T-helper 17 cell (primary cell): ENCODE measurements around the gene TMEM250. TPM values are rescaled to one million over a fixed set of nuclear protein-coding genes. Genes with fewer than 3 reads are reported as not detected.

Experiments
- ATAC-seq: fragments of 150-1000 bp; cut with Tn5 transposase; 2 replicates; pipeline ENCODE4 v1.10.0; 2021; ENCODE audit warnings: mild to moderate bottlenecking, moderate library complexity
- DNase-seq, 3 donors: peaks; one replicate each; pipeline versions ENCODE4 v3.0.0 to v3.0.0-alpha.2; 2020 to 2021
- H3K9me3 ChIP-seq: one replicate; pipeline ENCODE4 v1.7.0; 2013; ENCODE audit warnings: low read length, mild to moderate bottlenecking; ENCODE audit not compliant: control insufficient read depth, poor library complexity, severe bottlenecking
- H3K27ac Mint-ChIP-seq: one replicate; pipeline ENCODE4 v1.8.0; 2022; ENCODE audit warnings: mild to moderate bottlenecking, moderate library complexity, mixed read lengths
- H3K27me3 Mint-ChIP-seq: one replicate; pipeline ENCODE4 v1.8.0; 2022; ENCODE audit warnings: mixed read lengths
- H3K36me3 Mint-ChIP-seq: one replicate; pipeline ENCODE4 v1.8.0; 2022; ENCODE audit warnings: low read depth, mixed read lengths
- H3K4me1 Mint-ChIP-seq: one replicate; pipeline ENCODE4 v1.8.0; 2022; ENCODE audit warnings: mild to moderate bottlenecking, mixed read lengths
- H3K4me3 Mint-ChIP-seq: one replicate; pipeline ENCODE4 v1.8.0; 2022; ENCODE audit warnings: mild to moderate bottlenecking, moderate library complexity, mixed read lengths
- total RNA-seq, 4 donors: library from RNA in 2 of 4; stranded (reverse) in 2 of 4; gene quantifications; one replicate each; pipeline ENCODE4 v1.2.3 and lab custom pipeline; 2022 to 2026

Gene TMEM250
- total RNA-seq, 2 donors from 2014 or later, result 17.9 to 21.8 TPM

- peak overlapping the region; percentile 67 for H3K4me3 Mint-ChIP-seq
- H3K36me3 Mint-ChIP-seq, result no peaks in the 10 kb centered on the region
- no peak for ATAC-seq
- no peak overlapping the region for H3K27ac Mint-ChIP-seq
- H3K27me3 Mint-ChIP-seq, result peaks cover 8% of the 10 kb centered on the region
- peaks cover 18% of the 10 kb centered on the region for H3K4me1 Mint-ChIP-seq
- no peak for DNase-seq
- no peaks in the 10 kb centered on the region for H3K9me3 ChIP-seq
Observed at GRCh38 chr9:136098844-136099243, 19.8 kb downstream of the TMEM250 start.

DNA sequence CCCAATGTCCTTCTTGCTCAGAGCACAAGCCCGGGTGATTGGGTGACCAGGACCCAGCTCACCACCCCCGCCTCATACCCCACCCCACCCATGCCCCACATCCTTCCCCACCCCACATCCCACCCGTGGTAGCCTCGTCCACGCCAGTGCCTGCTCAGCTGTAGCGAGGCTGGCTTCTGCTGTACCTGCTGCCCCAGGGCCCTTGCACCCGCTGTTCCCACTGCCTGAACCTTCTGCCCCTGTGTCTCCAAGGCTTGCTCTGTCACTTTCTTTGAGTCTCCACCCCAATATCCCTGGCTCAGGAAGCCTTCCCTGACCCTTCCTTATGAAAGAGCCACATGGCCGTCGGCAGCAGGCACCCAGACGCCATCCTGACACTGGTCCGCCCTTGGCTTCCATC lies 20.5 kb downstream of the TMEM250 start:
- Mint-ChIP-seq H3K36me3 (no peaks in the 10 kb centered on the region), H3K4me3 (peak overlapping the region; percentile 31), H3K27ac (no peak overlapping the region), H3K4me1 (peaks cover 23% of the 10 kb centered on the region), H3K27me3 (peaks cover 8% of the 10 kb centered on the region)
- ATAC-seq (no peak), DNase-seq (no peak)
- H3K9me3 ChIP-seq, result no peaks in the 10 kb centered on the region

- DNase-seq (no peak), ATAC-seq (no peak)
- H3K4me1 Mint-ChIP-seq, result peaks cover 31% of the 10 kb centered on the region
- H3K4me3 Mint-ChIP-seq, result peak overlapping the region; percentile 66
- no peak overlapping the region for H3K27ac Mint-ChIP-seq
- peaks cover 8% of the 10 kb centered on the region for H3K27me3 Mint-ChIP-seq
- no peaks in the 10 kb centered on the region for H3K36me3 Mint-ChIP-seq
- no peaks in the 10 kb centered on the region for H3K9me3 ChIP-seq
Observed at GRCh38 chr9:136096505-136097001, 22.1 kb downstream of the TMEM250 start.

DNA sequence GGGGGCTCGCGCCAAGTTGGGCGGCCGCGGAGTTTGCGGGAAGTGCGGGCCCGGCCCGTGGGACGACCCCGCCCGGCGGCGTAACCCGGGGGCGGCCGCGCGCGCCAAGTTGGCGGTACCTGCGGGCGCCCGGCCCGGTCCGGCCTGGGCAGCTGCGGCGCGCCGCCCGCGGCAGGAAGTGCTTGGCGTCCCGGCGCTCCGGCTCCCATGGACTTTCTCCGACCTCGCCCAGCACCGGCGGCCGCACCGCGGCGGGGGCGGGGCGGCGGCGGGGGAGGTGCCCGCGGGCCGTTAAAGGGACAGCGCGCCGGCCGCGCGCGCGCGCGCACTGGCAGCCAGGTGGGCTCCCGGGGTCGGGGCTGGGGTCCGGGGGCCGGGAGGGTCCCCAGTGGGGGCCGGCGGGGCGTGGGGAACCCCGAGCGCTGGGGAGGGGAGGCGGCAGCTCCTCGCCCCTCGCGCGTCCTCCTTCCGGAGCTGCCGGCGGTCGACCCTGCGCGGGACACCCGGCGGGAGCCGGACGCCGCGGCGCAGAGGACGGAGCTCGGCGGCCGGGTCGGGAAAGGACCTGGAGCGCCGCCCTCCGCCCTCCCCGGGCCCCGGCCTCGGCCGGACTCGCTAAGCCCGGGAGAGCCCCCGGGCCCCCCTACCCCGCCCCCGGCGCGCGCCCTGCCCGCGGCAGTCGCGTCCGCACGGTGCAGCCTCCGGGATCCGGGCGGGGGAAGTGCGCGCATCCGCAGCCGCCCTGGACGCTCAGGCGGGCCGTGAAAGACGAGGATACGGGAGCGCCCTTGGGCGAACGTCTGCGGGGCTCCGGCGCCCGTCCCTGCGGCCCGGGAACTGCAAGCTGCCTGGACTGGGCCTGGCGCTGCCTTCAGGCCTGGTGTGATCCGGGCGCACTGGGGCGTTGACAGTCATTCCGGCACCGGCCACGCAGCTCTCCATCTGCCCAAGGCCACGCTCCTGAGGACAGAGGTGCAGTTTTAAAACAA lies 23.3 kb downstream of the TMEM250 start, which contains the start of gene NACC2:
Gene NACC2 (minus strand): TSS at position 220 of the 989 bp plus-strand sequence. CDS start 44,768 bp downstream, outside the sequence.
- no peaks in the 10 kb centered on the region for H3K9me3 ChIP-seq
- H3K36me3 Mint-ChIP-seq, result no peaks in the 10 kb centered on the region
- ATAC-seq (peak; percentile 44), DNase-seq (peak in 1 of 3 donors; percentile 33)
- peaks cover 8% of the 10 kb centered on the region for H3K27me3 Mint-ChIP-seq
- H3K4me3 Mint-ChIP-seq, result peak within 1 kb of the TSS; percentile 88
- H3K27ac Mint-ChIP-seq, result no peak within 1 kb of the TSS
- peaks cover 32% of the 10 kb centered on the region for H3K4me1 Mint-ChIP-seq

GRCh38 chr9:136093995-136094881 lies 24.4 kb downstream of the TMEM250 start:
- ATAC-seq (peak; percentile 79), DNase-seq (peak in 2 of 3 donors; percentile 29 to 39)
- H3K4me3 Mint-ChIP-seq, result peak overlapping the region; percentile 88
- H3K9me3 ChIP-seq, result no peaks in the 10 kb centered on the region
- no peaks in the 10 kb centered on the region for H3K36me3 Mint-ChIP-seq
- no peak overlapping the region for H3K27ac Mint-ChIP-seq
- peaks cover 30% of the 10 kb centered on the region for H3K4me1 Mint-ChIP-seq
- H3K27me3 Mint-ChIP-seq, result peaks cover 8% of the 10 kb centered on the region

DNA sequence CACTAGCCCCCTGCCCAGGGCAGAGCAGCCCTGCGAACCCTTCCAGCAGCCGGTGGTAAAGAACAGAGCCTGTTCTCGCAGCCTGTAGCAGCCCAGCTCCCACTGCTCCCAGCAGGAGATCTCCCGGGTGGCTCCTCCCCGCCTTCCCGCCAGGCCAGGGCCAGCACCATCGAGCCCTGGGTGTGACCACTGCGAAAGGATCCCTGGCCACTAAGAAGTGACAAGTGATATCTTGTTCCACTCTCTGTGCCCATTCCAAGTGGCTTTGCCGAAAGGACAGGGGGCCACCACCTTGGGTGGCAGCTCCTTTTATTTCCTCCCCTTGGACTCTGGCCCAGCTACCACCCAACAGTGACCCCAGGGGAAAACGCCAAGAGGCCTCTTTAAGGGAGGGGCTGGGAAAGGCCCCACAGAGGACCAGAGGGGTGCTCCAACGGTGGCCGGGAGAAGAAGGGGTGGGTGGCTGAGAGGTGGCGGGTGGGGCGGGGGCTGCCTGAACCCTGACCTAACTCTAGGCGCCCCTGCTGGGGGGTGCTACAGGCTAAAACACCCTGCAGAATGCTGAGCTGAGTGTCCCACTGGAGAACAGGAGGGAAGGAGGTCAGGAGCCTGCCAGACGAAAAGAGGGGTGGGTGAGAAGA lies 25.2 kb downstream of the TMEM250 start:
- peaks cover 24% of the 10 kb centered on the region for H3K4me1 Mint-ChIP-seq
- no peaks in the 10 kb centered on the region for H3K36me3 Mint-ChIP-seq
- peaks cover under 1% of the 10 kb centered on the region for H3K27me3 Mint-ChIP-seq
- H3K4me3 Mint-ChIP-seq, result peak overlapping the region; percentile 88
- no peak overlapping the region for H3K27ac Mint-ChIP-seq
- ATAC-seq, result no peak
- no peaks in the 10 kb centered on the region for H3K9me3 ChIP-seq
- DNase-seq, result no peak

DNA sequence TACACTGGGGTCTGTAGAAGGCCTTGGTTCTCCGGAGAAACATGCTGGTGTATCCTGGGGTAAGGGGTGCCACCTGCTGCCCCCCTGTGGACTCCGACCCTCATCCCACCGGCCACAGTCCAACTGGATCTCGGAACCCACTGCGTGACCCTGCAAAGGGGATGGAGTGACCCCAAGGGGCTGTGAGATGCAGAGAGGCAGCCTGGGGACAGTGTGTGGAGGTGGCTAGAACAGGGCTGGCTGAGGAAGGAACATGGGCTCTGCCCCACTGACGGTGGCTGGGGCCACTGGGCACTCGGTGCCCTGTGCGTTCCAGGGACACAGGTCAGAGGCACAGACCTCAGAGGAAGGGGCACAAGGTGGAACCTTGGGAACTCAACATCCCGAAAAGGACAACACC lies 25.9 kb downstream of the TMEM250 start:
- ATAC-seq (no peak), DNase-seq (no peak)
- Mint-ChIP-seq H3K27me3 (no peaks in the 10 kb centered on the region), H3K4me3 (peak overlapping the region; percentile 88), H3K27ac (no peak overlapping the region), H3K36me3 (no peaks in the 10 kb centered on the region), H3K4me1 (peaks cover 23% of the 10 kb centered on the region)
- H3K9me3 ChIP-seq, result no peaks in the 10 kb centered on the region

DNA sequence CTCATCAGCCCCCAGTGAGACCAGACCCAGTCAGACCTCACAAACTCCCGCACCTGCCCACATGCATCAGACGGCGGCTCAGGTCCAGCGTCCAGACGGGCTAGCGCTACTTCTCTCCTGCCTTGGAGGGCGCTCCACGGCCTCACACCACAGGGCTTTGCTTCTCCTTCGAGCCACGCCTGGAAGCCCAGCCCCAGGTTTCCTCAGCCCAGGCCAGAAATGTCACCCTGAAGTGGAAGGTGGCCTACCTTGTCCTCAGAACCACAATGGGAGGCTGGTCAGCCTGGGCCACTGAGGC lies 26.4 kb downstream of the TMEM250 start:
- no peaks in the 10 kb centered on the region for H3K9me3 ChIP-seq
- no peak for DNase-seq
- H3K27ac Mint-ChIP-seq, result no peak overlapping the region
- ATAC-seq, result no peak
- H3K27me3 Mint-ChIP-seq, result no peaks in the 10 kb centered on the region
- no peaks in the 10 kb centered on the region for H3K36me3 Mint-ChIP-seq
- no peak overlapping the region for H3K4me3 Mint-ChIP-seq
- H3K4me1 Mint-ChIP-seq, result peaks cover 20% of the 10 kb centered on the region

DNA sequence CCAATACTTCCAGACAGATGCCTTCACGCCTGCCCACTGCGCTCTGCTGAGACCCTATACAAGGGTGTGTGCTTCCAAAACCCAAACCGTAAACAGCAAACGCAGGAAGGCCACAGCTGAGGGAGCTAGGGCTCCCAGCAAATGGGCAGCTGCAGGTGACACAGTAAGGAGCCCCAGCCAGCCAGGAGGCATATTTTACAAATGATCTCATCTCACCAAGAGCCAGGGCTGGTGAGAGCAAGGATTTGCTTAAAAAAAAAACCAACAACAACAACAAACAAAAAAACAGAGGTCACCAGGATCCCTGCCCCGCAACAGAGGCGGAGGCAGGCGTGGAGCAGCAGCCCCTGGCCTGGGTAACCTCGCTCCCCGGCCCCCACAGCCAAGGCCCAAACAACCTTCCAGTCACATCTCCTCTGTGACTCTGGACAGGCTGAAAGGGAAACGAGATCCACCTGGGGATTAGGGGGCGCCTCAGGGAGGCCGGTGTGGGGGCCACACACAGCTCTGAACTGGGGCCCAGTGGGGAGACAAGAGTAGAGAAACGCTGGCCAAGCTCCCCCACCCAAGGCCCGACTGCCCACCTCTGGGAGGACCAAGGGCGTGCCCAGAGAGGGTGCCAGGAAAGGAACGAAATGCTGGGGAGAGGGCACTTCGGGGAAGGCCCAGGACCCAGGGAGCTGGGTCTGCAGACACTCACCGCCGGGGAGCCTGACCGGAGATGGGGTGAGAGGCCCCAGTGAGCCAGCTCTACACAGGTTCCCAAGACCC lies 26.9 kb downstream of the TMEM250 start:
- H3K4me3 Mint-ChIP-seq, result peak overlapping the region; percentile 49
- no peak overlapping the region for H3K27ac Mint-ChIP-seq

DNA sequence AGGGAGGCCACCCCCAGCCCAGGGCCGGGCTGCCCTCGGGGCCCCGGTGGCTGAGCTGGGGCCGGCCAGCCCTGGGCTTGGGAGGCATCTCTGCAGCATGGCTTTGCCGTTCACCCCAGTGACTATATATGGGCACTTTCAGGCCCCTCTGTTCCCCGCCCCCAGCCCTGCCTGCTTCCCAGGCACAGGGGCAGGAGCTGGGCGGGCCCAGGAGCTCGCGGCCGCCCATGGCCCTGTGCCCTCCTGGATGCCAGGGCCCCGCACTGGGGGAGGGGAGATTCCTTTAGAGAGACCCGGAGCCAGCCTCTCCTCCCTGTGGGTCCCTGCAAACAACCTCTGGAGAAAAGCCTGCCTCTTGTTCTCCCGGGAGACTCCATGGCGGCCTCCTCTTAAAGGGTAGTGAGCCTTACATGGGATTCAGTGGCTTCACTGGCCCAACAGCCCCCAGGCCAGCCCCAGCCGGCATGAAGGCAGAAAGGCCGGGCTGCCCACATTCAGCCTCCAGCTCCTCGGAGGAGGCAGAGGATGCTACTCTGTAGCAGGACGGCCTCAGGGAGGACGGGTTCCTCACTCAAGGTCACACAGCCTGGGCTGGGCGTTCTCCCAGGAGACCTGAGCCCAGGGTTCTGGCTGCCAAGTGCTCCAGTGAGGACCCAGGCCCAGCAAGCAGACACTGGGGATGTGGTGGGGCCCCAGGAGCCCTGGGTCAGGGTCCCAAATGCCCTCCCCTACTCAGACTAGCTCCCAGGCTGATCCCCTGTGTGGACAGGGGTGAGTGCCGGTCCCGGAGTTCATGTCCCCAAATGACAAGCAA lies 27.7 kb downstream of the TMEM250 start:
- H3K9me3 ChIP-seq, result no peaks in the 10 kb centered on the region
- no peaks in the 10 kb centered on the region for H3K36me3 Mint-ChIP-seq
- peaks cover 23% of the 10 kb centered on the region for H3K4me1 Mint-ChIP-seq
- ATAC-seq (no peak), DNase-seq (no peak)
- peak overlapping the region; percentile 49 for H3K4me3 Mint-ChIP-seq
- H3K27ac Mint-ChIP-seq, result no peak overlapping the region
- H3K27me3 Mint-ChIP-seq, result no peaks in the 10 kb centered on the region

More for the DNA sequence above, 26.9 kb downstream of the TMEM250 start:
- no peak for ATAC-seq
- no peaks in the 10 kb centered on the region for H3K9me3 ChIP-seq
- H3K36me3 Mint-ChIP-seq, result no peaks in the 10 kb centered on the region
- no peak for DNase-seq
- no peaks in the 10 kb centered on the region for H3K27me3 Mint-ChIP-seq
- H3K4me1 Mint-ChIP-seq, result peaks cover 23% of the 10 kb centered on the region

DNA sequence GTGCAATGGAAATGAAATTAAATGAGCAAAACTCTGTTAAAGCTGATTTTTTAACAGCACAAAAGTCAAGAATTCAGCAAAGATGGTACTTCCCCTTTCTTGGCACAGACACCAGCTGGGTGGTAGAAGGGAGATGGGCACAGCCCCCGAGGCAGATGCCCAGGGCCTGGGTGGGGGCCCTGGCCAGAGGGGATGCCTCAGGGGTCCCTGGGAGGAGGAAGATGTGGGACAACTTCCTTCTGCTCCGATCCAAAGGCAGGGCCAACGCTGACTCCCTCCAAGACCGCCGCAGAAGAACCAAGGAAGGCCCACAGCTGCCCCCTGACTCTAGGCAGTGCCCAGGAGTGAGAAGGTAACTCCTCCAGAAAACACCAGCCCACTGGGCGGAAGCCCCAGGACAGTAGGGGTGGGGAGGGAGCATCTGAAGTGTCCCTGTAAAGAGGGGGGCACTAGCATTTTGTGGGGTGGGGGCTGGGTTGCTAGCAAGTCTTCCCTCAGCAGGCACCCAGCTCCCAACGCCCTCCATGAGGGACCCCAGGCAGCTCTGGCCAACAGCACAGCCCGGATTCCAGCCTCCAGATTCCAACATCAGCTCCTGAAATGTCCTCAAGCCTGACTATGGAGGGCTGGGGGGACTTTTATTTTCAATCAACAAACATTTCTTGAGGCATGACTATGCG lies 28.5 kb downstream of the TMEM250 start:
- no peak for DNase-seq
- Mint-ChIP-seq H3K27me3 (no peaks in the 10 kb centered on the region), H3K4me3 (peak overlapping the region; percentile 7), H3K4me1 (peaks cover 23% of the 10 kb centered on the region), H3K36me3 (no peaks in the 10 kb centered on the region), H3K27ac (peak overlapping the region; percentile 34)
- no peak for ATAC-seq
- no peaks in the 10 kb centered on the region for H3K9me3 ChIP-seq
